DOHH2 (cell line): ENCODE data around the gene CACNA1D.

Experiments used
- H3F3A ChIP-seq: fragments of 200-600 bp; sonication (generic), shearing (Covaris generic); 2 replicates; pipeline ENCODE4 v1.6.0; 2016; ENCODE audit warnings: antibody characterized with exemption, mild to moderate bottlenecking; ENCODE audit not compliant: control insufficient read depth, insufficient read depth
- H3K27ac ChIP-seq: fragments of 200-600 bp; sonication (generic); 2 replicates; pipeline ENCODE4 v1.5.1; 2014; ENCODE audit warnings: low read depth, mild to moderate bottlenecking, low read length, moderate library complexity
- H3K27me3 ChIP-seq: fragments of 200-600 bp; sonication (generic); 2 replicates; pipeline ENCODE4 v1.6.1; 2014; ENCODE audit warnings: mild to moderate bottlenecking, low read length, mixed read lengths; ENCODE audit not compliant: control insufficient read depth
- H3K36me3 ChIP-seq: fragments of 200-600 bp; sonication (generic); 2 replicates; pipeline ENCODE4 v1.6.1; 2014; ENCODE audit warnings: mild to moderate bottlenecking, low read length, moderate library complexity, mixed read lengths; ENCODE audit not compliant: control insufficient read depth
- H3K4me1 ChIP-seq: fragments of 200-600 bp; sonication (generic); 2 replicates; pipeline ENCODE4 v1.6.1; 2014; ENCODE audit warnings: mild to moderate bottlenecking, low read length, mixed read lengths; ENCODE audit not compliant: control insufficient read depth
- H3K4me2 ChIP-seq: fragments of 200-600 bp; sonication (generic); 2 replicates; pipeline ENCODE4 v1.6.0; 2014; ENCODE audit warnings: mild to moderate bottlenecking, low read length, moderate library complexity
- H3K4me3 ChIP-seq: fragments of 200-600 bp; sonication (generic); 2 replicates; pipeline ENCODE4 v1.5.1; 2014; ENCODE audit warnings: mild to moderate bottlenecking, low read length, mixed read lengths
- H3K79me2 ChIP-seq: fragments of 200-600 bp; sonication (generic); 2 replicates; pipeline ENCODE4 v1.6.1; 2014; ENCODE audit warnings: mild to moderate bottlenecking, low read length, mixed read lengths; ENCODE audit not compliant: control insufficient read depth
- H3K9me2 ChIP-seq: fragments of 200-600 bp; sonication (generic); replicated peaks from 2 replicates; pipeline ENCODE4 v1.6.1; 2014; ENCODE audit warnings: mild to moderate bottlenecking, low read length, mixed read lengths; ENCODE audit not compliant: control insufficient read depth
- H3K9me3 ChIP-seq: fragments of 200-600 bp; sonication (generic); 2 replicates; pipeline ENCODE4 v1.6.1; 2014; ENCODE audit warnings: antibody characterized with exemption, low read length, mixed read lengths; ENCODE audit not compliant: control insufficient read depth, insufficient read depth
- H4K20me1 ChIP-seq: fragments of 200-600 bp; sonication (generic); 2 replicates; pipeline ENCODE4 v1.6.0; 2014; ENCODE audit warnings: low read depth, mild to moderate bottlenecking, antibody characterized with exemption, low read length, moderate library complexity; ENCODE audit not compliant: control insufficient read depth, insufficient read depth
- EZH2phosphoT487 ChIP-seq: fragments of 200-600 bp; sonication (generic); IDR thresholded peaks from 2 replicates; pipeline ENCODE4 v1.6.1; 2017; ENCODE audit warnings: borderline replicate concordance, mild to moderate bottlenecking, antibody characterized with exemption, low read length, moderate library complexity, mixed read lengths
- TF ChIP-seq, protein P1 (sequence below): fragments of 200-600 bp; sonication (generic); IDR thresholded peaks from one replicate; pipeline ENCODE4 v1.5.1; 2014; ENCODE audit warnings: antibody characterized with exemption, mild to moderate bottlenecking, low read depth, low read length; ENCODE audit not compliant: poor library complexity, severe bottlenecking

CACNA1D gene

DNA sequence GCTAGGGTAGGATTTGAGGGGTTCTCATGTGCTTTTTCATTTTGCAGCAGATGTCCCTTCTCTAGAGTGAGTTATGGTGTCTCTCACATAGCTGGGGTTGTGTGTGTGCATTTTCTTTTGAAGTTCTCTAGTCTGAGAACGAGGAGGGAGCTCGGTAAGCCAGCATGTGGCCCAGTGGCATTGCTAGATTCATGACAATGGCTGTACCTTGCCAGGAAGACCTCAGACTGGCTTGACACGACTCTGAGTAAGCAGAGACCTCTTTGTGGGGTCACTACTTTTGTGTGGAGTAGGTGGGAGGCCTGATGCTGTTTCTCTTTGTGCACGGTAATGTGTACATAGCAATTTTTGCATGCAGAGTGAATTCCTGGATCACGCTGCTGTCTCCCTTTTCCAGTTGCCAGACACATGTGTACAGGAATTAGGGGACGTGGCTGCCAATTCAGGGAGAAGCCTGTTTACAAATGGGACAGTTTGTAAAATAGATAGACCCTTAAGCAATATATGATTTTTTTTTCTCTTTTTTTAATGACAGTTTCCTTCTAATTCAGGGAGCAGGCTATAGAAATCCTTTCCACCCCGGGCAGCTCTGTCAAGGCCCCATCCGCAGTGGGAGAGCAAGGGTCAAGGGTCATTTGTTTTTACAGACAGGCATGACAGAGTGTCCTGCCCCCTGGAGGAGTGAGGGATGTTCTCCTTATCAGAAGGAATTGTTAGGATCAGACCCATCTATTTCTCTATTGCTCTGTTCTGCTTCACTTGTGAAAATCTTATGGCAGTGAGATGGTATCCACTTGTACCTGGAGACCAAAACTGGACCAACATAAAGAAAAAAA lies 4.6 kb downstream of the CACNA1D start:
- Histone ChIP-seq H3K4me3 (no peak overlapping the region), H3K9me3 (no peaks in the 10 kb centered on the region), H3K27ac (no peak overlapping the region), H3K4me2 (no peak overlapping the region), H3K27me3 (peaks cover 32% of the 10 kb centered on the region), H3K36me3 (no peaks in the 10 kb centered on the region), H3K4me1 (no peaks in the 10 kb centered on the region), H4K20me1 (no peaks in the 10 kb centered on the region), H3F3A (no peaks in the 10 kb centered on the region), H3K9me2 (no peaks in the 10 kb centered on the region), H3K79me2 (no peaks in the 10 kb centered on the region)
- TF ChIP-seq, protein P1, sequence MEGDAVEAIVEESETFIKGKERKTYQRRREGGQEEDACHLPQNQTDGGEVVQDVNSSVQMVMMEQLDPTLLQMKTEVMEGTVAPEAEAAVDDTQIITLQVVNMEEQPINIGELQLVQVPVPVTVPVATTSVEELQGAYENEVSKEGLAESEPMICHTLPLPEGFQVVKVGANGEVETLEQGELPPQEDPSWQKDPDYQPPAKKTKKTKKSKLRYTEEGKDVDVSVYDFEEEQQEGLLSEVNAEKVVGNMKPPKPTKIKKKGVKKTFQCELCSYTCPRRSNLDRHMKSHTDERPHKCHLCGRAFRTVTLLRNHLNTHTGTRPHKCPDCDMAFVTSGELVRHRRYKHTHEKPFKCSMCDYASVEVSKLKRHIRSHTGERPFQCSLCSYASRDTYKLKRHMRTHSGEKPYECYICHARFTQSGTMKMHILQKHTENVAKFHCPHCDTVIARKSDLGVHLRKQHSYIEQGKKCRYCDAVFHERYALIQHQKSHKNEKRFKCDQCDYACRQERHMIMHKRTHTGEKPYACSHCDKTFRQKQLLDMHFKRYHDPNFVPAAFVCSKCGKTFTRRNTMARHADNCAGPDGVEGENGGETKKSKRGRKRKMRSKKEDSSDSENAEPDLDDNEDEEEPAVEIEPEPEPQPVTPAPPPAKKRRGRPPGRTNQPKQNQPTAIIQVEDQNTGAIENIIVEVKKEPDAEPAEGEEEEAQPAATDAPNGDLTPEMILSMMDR, result no peak
- TF ChIP-seq EZH2phosphoT487, result no peak

DNA sequence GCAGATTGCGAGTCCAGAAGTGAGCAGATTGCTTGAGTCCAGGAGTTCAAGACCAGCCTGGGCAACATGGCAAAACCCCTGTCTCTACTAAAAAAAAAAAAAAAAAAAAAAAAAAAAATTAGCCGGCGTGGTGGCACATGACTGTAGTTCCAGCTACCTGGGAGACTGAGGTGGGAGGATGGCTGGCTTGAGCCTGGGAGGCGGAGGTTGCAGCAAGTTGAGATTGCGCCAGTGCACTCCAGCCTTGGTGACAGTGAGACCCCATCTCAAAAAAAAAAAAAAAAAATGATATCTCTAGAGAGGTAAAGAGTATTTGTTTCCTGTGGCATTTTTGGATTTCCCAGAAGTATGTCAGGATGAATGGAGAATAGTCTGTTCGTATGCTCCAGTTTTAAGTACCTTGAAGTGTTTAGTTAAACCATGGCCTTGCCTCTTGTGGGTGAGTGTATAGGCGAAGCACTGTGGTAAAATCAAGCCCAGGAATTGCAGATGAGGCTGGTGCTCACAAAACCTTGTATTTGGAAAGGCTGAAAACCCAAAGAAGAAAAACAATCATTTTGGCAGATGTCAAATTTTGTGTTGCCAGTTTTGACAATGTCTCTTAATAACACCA lies 5.9 kb downstream of the CACNA1D start:
- H3K4me1 ChIP-seq, result no peaks in the 10 kb centered on the region
- H3K27me3 ChIP-seq, result peaks cover 26% of the 10 kb centered on the region
- H3K4me3 ChIP-seq, result no peak overlapping the region

DNA sequence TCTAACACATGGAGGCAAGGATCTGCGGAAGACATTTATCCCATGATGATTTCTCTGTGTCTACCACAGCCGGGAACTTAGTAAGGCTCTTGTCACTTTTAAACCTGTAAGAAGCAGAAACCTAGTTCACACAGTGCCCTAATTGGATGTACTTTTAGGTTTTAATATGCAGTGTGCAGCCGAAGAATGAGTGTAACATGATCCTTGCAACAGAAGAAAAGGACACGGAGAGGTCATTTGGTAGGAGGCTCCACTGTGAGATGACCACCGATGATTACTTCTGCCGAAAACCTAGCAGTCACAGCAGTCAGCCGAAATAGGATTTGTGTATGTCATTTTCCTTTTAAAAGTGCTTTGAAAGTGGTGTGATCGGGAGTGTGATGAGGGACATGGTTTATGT lies 6.8 kb downstream of the CACNA1D start:
- H3F3A ChIP-seq, result no peaks in the 10 kb centered on the region
- H3K4me1 ChIP-seq, result no peaks in the 10 kb centered on the region
- H3K27ac ChIP-seq, result no peak overlapping the region
- no peaks in the 10 kb centered on the region for H3K79me2 ChIP-seq
- peaks cover 17% of the 10 kb centered on the region for H3K27me3 ChIP-seq
- no peak overlapping the region for H3K4me2 ChIP-seq
- no peaks in the 10 kb centered on the region for H4K20me1 ChIP-seq
- no peaks in the 10 kb centered on the region for H3K9me2 ChIP-seq
- H3K9me3 ChIP-seq, result no peaks in the 10 kb centered on the region
- H3K4me3 ChIP-seq, result no peak overlapping the region
- TF ChIP-seq, protein P1, result no peak
- no peak for TF ChIP-seq EZH2phosphoT487
- H3K36me3 ChIP-seq, result no peaks in the 10 kb centered on the region

More for the DNA sequence above, 5.9 kb downstream of the CACNA1D start:
- Histone ChIP-seq H3K36me3 (no peaks in the 10 kb centered on the region), H3K79me2 (no peaks in the 10 kb centered on the region), H3K4me2 (no peak overlapping the region), H3K9me3 (no peaks in the 10 kb centered on the region), H3K27ac (no peak overlapping the region), H4K20me1 (no peaks in the 10 kb centered on the region), H3F3A (no peaks in the 10 kb centered on the region), H3K9me2 (no peaks in the 10 kb centered on the region)
- TF ChIP-seq, protein P1, result no peak
- TF ChIP-seq EZH2phosphoT487, result no peak
